ENCODE data around the gene DMD. TPM values are rescaled to one million over a fixed set of nuclear protein-coding genes. Genes with fewer than 3 reads are reported as not detected.

Gene DMD
- total RNA-seq, 3 donors from 2014 or later (not counting 1 experiment from before 2014, with no cell fraction given): not detected

GRCh38 chrX:31894152-31894551 lies 1317.2 kb downstream of the DMD start:
- Histone ChIP-seq H3K4me3 (ENCODE audit: low read length) (no peak overlapping the region), H3K4me1 (ENCODE audit: control insufficient read depth, insufficient read depth, low read length) (no peaks in the 10 kb centered on the region), H3K27me3 (ENCODE audit: control insufficient read depth, insufficient read depth, low read length) (no peaks in the 10 kb centered on the region), H3K27ac (ENCODE audit: low read length) (no peak overlapping the region), H3K36me3 (ENCODE audit: control insufficient read depth, insufficient read depth, low read length) (no peaks in the 10 kb centered on the region), H3K9me3 (ENCODE audit: control insufficient read depth, insufficient read depth, low read length) (no peaks in the 10 kb centered on the region)
- no peak for TF ChIP-seq CTCF (IDR thresholded peaks at IDR 0.05)
- H3K9me3 Mint-ChIP-seq: peaks cover 0 to 2% of the 10 kb centered on the region in 2 donors
- ATAC-seq (no peak), DNase-seq (no peak)
- H3K27ac Mint-ChIP-seq: no peak overlapping the region
- no peaks in the 10 kb centered on the region for H3K27me3 Mint-ChIP-seq (ENCODE audit: low read depth in 2 of 2)
- intact Hi-C loops (cut with micrococcal nuclease): no loop called here
- no peaks in the 10 kb centered on the region for H3K36me3 Mint-ChIP-seq
- no peaks in the 10 kb centered on the region for H3K4me1 Mint-ChIP-seq
- no peak overlapping the region for H3K4me3 Mint-ChIP-seq
- WGBS (ENCODE audit: insufficient coverage): 89% methylated on average over 7 of the region's 7 CpGs

GRCh38 chrX:31893525-31893924 lies 1317.8 kb downstream of the DMD start:
- no peaks in the 10 kb centered on the region for H3K27me3 Mint-ChIP-seq (ENCODE audit: low read depth in 2 of 2)
- no peak for DNase-seq
- intact Hi-C loops (cut with micrococcal nuclease): no loop called here
- no peak overlapping the region for H3K27ac Mint-ChIP-seq
- H3K4me3 Mint-ChIP-seq: no peak overlapping the region
- Histone ChIP-seq H3K4me1 (ENCODE audit: control insufficient read depth, insufficient read depth, low read length) (no peaks in the 10 kb centered on the region), H3K27me3 (ENCODE audit: control insufficient read depth, insufficient read depth, low read length) (no peaks in the 10 kb centered on the region), H3K4me3 (ENCODE audit: low read length) (no peak overlapping the region), H3K27ac (ENCODE audit: low read length) (no peak overlapping the region), H3K36me3 (ENCODE audit: control insufficient read depth, insufficient read depth, low read length) (no peaks in the 10 kb centered on the region), H3K9me3 (ENCODE audit: control insufficient read depth, insufficient read depth, low read length) (no peaks in the 10 kb centered on the region)
- 57% methylated on average over 3 of the region's 4 CpGs for WGBS (ENCODE audit: insufficient coverage)
- no peak for ATAC-seq
- H3K4me1 Mint-ChIP-seq: no peaks in the 10 kb centered on the region
- TF ChIP-seq CTCF (IDR thresholded peaks at IDR 0.05): no peak
- no peaks in the 10 kb centered on the region for H3K36me3 Mint-ChIP-seq
- peaks cover 0 to 2% of the 10 kb centered on the region in 2 donors for H3K9me3 Mint-ChIP-seq

GRCh38 chrX:31889088-31889487 lies 1322.3 kb downstream of the DMD start:
- no CpG with 5 or more reads among the region's 2 CpGs for WGBS (ENCODE audit: insufficient coverage)
- H3K9me3 ChIP-seq (ENCODE audit: control insufficient read depth, insufficient read depth, low read length): no peaks in the 10 kb centered on the region
- intact Hi-C loops (cut with micrococcal nuclease): no loop called here

More at GRCh38 chrX:31889088-31889487, 1322.3 kb downstream of the DMD start:
- H3K36me3 ChIP-seq (ENCODE audit: control insufficient read depth, insufficient read depth, low read length): no peaks in the 10 kb centered on the region
- Mint-ChIP-seq H3K4me3 (no peak overlapping the region), H3K4me1 (no peaks in the 10 kb centered on the region), H3K27ac (no peak overlapping the region), H3K36me3 (no peaks in the 10 kb centered on the region), H3K27me3 (ENCODE audit: low read depth in 2 of 2) (no peaks in the 10 kb centered on the region), H3K9me3 (peaks cover 0 to 7% of the 10 kb centered on the region in 2 donors)
- H3K4me1 ChIP-seq (ENCODE audit: control insufficient read depth, insufficient read depth, low read length): no peaks in the 10 kb centered on the region
- H3K4me3 ChIP-seq (ENCODE audit: low read length): no peak overlapping the region
- H3K27me3 ChIP-seq (ENCODE audit: control insufficient read depth, insufficient read depth, low read length): no peaks in the 10 kb centered on the region
- no peak overlapping the region for H3K27ac ChIP-seq (ENCODE audit: low read length)
- no peak for ATAC-seq
- TF ChIP-seq CTCF (IDR thresholded peaks at IDR 0.05): no peak
- DNase-seq: no peak

Measured in natural killer cell (primary cell).